Measurements from ENCODE around the gene KIF22. TPM values are rescaled to one million over a fixed set of nuclear protein-coding genes. Genes with fewer than 3 reads are reported as not detected.

KIF22 gene
- total RNA-seq, 2 donors from 2014 or later = 94.7 to 130 TPM

DNA sequence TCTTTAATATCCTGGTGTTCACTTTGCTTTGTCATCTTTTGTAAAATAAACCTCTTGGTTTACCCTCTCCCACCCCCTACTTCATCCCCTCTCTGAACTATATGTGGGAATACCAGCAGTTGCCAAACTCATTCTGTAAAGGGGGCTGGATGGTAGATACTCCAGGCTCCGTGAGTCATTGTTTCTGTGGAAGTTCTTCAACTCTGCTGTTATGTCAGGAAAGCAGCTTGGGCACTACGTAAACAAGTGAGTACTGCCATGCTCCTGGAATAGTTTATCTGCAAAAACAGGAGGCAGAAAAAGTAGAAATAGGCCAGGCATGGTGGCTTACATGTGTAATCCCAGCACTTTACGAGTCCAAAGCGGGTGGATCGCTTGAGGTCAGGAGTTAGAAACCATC lies 47.3 kb downstream of the KIF22 start:
- no peak overlapping the region for H3K27ac ChIP-seq (ENCODE audit: low read depth, low read length)
- H3K4me3 ChIP-seq (ENCODE audit: low read length) = no peak overlapping the region
- Mint-ChIP-seq H3K9me3 (no peaks in the 10 kb centered on the region), H3K27me3 (ENCODE audit: insufficient read depth) (no peaks in the 10 kb centered on the region), H3K27ac (no peak overlapping the region), H3K36me3 (ENCODE audit: low read depth) (no peaks in the 10 kb centered on the region), H3K4me3 (no peak overlapping the region), H3K4me1 (no peaks in the 10 kb centered on the region)
- DNase-seq = no peak
- no peak overlapping the region for H3K9ac ChIP-seq (ENCODE audit: extremely low read depth, low read length, poor library complexity, severe bottlenecking)
- H3K9me3 ChIP-seq (ENCODE audit: control insufficient read depth, low read length) = no peaks in the 10 kb centered on the region
- WGBS, 2 experiments (ENCODE audit: insufficient coverage in 1 of 2, insufficient read length in 1 of 2) = 89 to 97% methylated on average over 5 of the region's 5 CpGs
- TF ChIP-seq, protein P1, sequence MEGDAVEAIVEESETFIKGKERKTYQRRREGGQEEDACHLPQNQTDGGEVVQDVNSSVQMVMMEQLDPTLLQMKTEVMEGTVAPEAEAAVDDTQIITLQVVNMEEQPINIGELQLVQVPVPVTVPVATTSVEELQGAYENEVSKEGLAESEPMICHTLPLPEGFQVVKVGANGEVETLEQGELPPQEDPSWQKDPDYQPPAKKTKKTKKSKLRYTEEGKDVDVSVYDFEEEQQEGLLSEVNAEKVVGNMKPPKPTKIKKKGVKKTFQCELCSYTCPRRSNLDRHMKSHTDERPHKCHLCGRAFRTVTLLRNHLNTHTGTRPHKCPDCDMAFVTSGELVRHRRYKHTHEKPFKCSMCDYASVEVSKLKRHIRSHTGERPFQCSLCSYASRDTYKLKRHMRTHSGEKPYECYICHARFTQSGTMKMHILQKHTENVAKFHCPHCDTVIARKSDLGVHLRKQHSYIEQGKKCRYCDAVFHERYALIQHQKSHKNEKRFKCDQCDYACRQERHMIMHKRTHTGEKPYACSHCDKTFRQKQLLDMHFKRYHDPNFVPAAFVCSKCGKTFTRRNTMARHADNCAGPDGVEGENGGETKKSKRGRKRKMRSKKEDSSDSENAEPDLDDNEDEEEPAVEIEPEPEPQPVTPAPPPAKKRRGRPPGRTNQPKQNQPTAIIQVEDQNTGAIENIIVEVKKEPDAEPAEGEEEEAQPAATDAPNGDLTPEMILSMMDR (conservative IDR thresholded peaks at IDR 0.05) = no peak
- no peaks in the 10 kb centered on the region for H3K27me3 ChIP-seq (ENCODE audit: control insufficient read depth, insufficient read depth, low read length, poor library complexity, severe bottlenecking)
- no peaks in the 10 kb centered on the region for H3K36me3 ChIP-seq (ENCODE audit: control insufficient read depth, insufficient read depth, low read length)
- no peaks in the 10 kb centered on the region for H3K4me1 ChIP-seq (ENCODE audit: control insufficient read depth, insufficient read depth, low read length)

DNA sequence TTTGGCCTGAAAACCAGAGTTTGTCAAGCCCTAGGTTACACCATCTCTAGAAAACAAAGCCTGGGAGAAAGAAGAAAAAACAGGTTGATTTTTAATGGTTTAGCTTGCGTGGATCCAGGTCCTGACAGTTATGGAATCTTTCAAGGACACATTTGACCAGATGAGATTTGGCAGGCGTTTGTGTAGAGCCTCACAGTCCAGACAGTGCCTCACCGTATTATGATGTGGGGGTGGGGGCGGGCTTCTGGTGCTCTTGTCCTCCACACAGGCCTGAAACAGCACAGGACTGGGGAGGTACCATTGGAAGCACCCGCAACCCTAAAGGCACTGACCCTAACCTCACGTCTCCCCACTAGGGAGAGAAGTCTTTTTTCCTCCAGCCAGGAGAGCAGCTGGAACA lies 49.3 kb downstream of the KIF22 start:
- TF ChIP-seq, protein P1 (conservative IDR thresholded peaks at IDR 0.05) = no peak
- 89 to 100% methylated on average over 3 to 6 of the region's 6 CpGs for WGBS, 2 experiments (ENCODE audit: insufficient coverage in 1 of 2, insufficient read length in 1 of 2)
- H3K27me3 Mint-ChIP-seq (ENCODE audit: insufficient read depth) = no peaks in the 10 kb centered on the region

DNA sequence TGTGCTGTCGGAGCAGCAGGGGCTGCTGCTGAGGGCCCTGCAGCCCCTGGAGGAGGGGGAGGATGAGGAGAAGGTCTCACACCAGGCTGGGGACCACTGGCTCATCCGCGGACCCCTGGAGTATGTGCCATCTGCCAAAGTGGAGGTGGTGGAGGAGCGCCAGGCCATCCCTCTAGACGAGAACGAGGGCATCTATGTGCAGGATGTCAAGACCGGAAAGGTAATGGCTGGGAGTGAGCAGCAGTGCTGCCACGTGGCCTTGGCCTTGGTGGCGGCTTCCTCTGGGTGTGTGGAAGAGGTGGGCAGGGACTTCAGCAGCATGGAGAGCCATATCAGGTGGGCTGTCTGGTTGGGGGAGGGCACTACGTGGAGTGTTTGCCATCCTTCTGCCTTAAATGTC lies 49.7 kb downstream of the KIF22 start:
- H3K27me3 ChIP-seq (ENCODE audit: control insufficient read depth, insufficient read depth, low read length, poor library complexity, severe bottlenecking) = no peaks in the 10 kb centered on the region
- Mint-ChIP-seq H3K4me3 (no peak overlapping the region), H3K27ac (no peak overlapping the region), H3K9me3 (no peaks in the 10 kb centered on the region), H3K27me3 (ENCODE audit: insufficient read depth) (no peaks in the 10 kb centered on the region), H3K4me1 (no peaks in the 10 kb centered on the region), H3K36me3 (ENCODE audit: low read depth) (no peaks in the 10 kb centered on the region)
- H3K4me3 ChIP-seq (ENCODE audit: low read length) = no peak overlapping the region
- TF ChIP-seq, protein P1 (conservative IDR thresholded peaks at IDR 0.05) = no peak
- no peak overlapping the region for H3K27ac ChIP-seq (ENCODE audit: low read depth, low read length)
- no peak for DNase-seq
- 91 to 92% methylated on average over 8 to 10 of the region's 10 CpGs for WGBS, 2 experiments (ENCODE audit: insufficient coverage in 1 of 2, insufficient read length in 1 of 2)
- H3K36me3 ChIP-seq (ENCODE audit: control insufficient read depth, insufficient read depth, low read length) = no peaks in the 10 kb centered on the region
- no peak overlapping the region for H3K9ac ChIP-seq (ENCODE audit: extremely low read depth, low read length, poor library complexity, severe bottlenecking)
- no peaks in the 10 kb centered on the region for H3K9me3 ChIP-seq (ENCODE audit: control insufficient read depth, low read length)
- H3K4me1 ChIP-seq (ENCODE audit: control insufficient read depth, insufficient read depth, low read length) = no peaks in the 10 kb centered on the region

More for the DNA sequence above, 49.3 kb downstream of the KIF22 start:
- no peaks in the 10 kb centered on the region for H3K36me3 Mint-ChIP-seq (ENCODE audit: low read depth)
- DNase-seq = no peak
- Histone ChIP-seq H3K9ac (ENCODE audit: extremely low read depth, low read length, poor library complexity, severe bottlenecking) (no peak overlapping the region), H3K4me1 (ENCODE audit: control insufficient read depth, insufficient read depth, low read length) (no peaks in the 10 kb centered on the region), H3K27me3 (ENCODE audit: control insufficient read depth, insufficient read depth, low read length, poor library complexity, severe bottlenecking) (no peaks in the 10 kb centered on the region), H3K4me3 (ENCODE audit: low read length) (no peak overlapping the region), H3K27ac (ENCODE audit: low read depth, low read length) (no peak overlapping the region), H3K36me3 (ENCODE audit: control insufficient read depth, insufficient read depth, low read length) (no peaks in the 10 kb centered on the region), H3K9me3 (ENCODE audit: control insufficient read depth, low read length) (no peaks in the 10 kb centered on the region)
- H3K9me3 Mint-ChIP-seq = no peaks in the 10 kb centered on the region
- no peaks in the 10 kb centered on the region for H3K4me1 Mint-ChIP-seq
- H3K4me3 Mint-ChIP-seq = no peak overlapping the region
- no peak overlapping the region for H3K27ac Mint-ChIP-seq
